ENCODE measurements around the gene FOXO1.

The FOXO1 gene

GRCh38 chr13:40552895-40553294, 113.5 kb downstream of the FOXO1 start:
- no peak for DNase-seq (ENCODE audit: low read depth in 2 of 2, low spot score in 1 of 2)

GRCh38 chr13:40550130-40550529, 116.3 kb downstream of the FOXO1 start:
- DNase-seq (ENCODE audit: low read depth in 2 of 2, low spot score in 1 of 2) = no peak

GRCh38 chr13:40549500-40550094, 116.8 kb downstream of the FOXO1 start:
- DNase-seq (ENCODE audit: low read depth in 2 of 2, low spot score in 1 of 2) = no peak

GRCh38 chr13:40547591-40548315, 118.7 kb downstream of the FOXO1 start:
- DNase-seq (ENCODE audit: low read depth in 2 of 2, low spot score in 1 of 2) = no peak

- no peak for DNase-seq (ENCODE audit: low read depth in 2 of 2, low spot score in 1 of 2)
Observed at GRCh38 chr13:40546047-40546446, 120.4 kb downstream of the FOXO1 start.

- no peak for DNase-seq (ENCODE audit: low read depth in 2 of 2, low spot score in 1 of 2)
Observed at GRCh38 chr13:40540328-40541044, 126.0 kb downstream of the FOXO1 start.

GRCh38 chr13:40539576-40540327, 126.7 kb downstream of the FOXO1 start:
- no peak for DNase-seq (ENCODE audit: low read depth in 2 of 2, low spot score in 1 of 2)

GRCh38 chr13:40537146-40537895, 129.1 kb downstream of the FOXO1 start:
- no peak for DNase-seq (ENCODE audit: low read depth in 2 of 2, low spot score in 1 of 2)

GRCh38 chr13:40536443-40537113, 129.9 kb downstream of the FOXO1 start:
- DNase-seq (ENCODE audit: low read depth in 2 of 2, low spot score in 1 of 2) = no peak

GRCh38 chr13:40535345-40535836, 131.1 kb downstream of the FOXO1 start:
- DNase-seq (ENCODE audit: low read depth in 2 of 2, low spot score in 1 of 2) = no peak

GRCh38 chr13:40534456-40534855, 132.0 kb downstream of the FOXO1 start:
- DNase-seq (ENCODE audit: low read depth in 2 of 2, low spot score in 1 of 2) = no peak

GRCh38 chr13:40533072-40533471, 133.4 kb downstream of the FOXO1 start:
- no peak for DNase-seq (ENCODE audit: low read depth in 2 of 2, low spot score in 1 of 2)

GRCh38 chr13:40530961-40531360, 135.5 kb downstream of the FOXO1 start:
- no peak for DNase-seq (ENCODE audit: low read depth in 2 of 2, low spot score in 1 of 2)

GRCh38 chr13:40528881-40529280, 137.6 kb downstream of the FOXO1 start:
- no peak for DNase-seq (ENCODE audit: low read depth in 2 of 2, low spot score in 1 of 2)

GRCh38 chr13:40527914-40528313, 138.5 kb downstream of the FOXO1 start:
- DNase-seq (ENCODE audit: low read depth in 2 of 2, low spot score in 1 of 2) = no peak

GRCh38 chr13:40522282-40522681, 144.2 kb downstream of the FOXO1 start:
- no peak for DNase-seq (ENCODE audit: low read depth in 2 of 2, low spot score in 1 of 2)

GRCh38 chr13:40520916-40521315, 145.5 kb downstream of the FOXO1 start:
- DNase-seq (ENCODE audit: low read depth in 2 of 2, low spot score in 1 of 2) = no peak

GRCh38 chr13:40519637-40520036, 146.8 kb downstream of the FOXO1 start:
- no peak for DNase-seq (ENCODE audit: low read depth in 2 of 2, low spot score in 1 of 2)

GRCh38 chr13:40518481-40518882, 148.0 kb downstream of the FOXO1 start:
- DNase-seq (ENCODE audit: low read depth in 2 of 2, low spot score in 1 of 2) = no peak
